HuH-7.5 (cell line): Measurements from ENCODE around the gene CLCN5.

Source experiments
- DNase-seq: peaks from one replicate; pipeline ENCODE4 v3.0.0; 2011; ENCODE audit warnings: low spot score

CLCN5 gene

DNA sequence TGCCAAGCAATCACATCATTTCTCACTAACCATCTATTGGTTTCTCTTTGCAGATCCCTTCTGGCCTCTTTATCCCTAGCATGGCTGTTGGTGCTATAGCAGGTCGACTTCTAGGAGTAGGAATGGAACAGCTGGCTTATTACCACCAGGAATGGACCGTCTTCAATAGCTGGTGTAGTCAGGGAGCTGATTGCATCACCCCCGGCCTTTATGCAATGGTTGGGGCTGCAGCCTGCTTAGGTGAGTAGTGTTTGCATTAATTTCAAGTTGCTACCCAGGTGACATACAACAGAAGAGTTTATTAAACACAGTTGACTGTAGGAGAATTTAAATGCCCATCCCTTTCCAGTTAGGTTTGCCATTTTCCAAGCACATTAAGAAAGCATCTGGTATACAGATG, 166.2 kb downstream of the CLCN5 start:
- no peak for DNase-seq

DNA sequence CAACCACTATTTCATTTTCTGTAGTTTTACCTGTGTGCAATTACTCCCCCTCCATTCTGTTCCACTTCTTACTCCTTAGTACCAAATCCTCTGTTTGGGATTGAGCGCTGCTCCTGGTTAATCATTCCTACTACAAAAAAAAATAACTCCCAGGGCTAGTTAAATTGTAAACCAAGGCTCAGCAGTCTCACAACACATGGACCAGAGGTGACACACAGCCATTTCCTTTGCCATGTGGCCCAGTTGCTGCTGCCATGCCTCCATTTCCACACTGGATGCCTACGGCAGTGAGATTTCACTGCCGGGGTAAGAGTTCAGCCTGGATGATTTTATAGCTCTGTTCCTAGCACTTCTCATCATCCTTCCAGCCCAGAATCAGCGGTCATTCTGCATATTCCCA, 171.2 kb downstream of the CLCN5 start:
- no peak for DNase-seq

DNA sequence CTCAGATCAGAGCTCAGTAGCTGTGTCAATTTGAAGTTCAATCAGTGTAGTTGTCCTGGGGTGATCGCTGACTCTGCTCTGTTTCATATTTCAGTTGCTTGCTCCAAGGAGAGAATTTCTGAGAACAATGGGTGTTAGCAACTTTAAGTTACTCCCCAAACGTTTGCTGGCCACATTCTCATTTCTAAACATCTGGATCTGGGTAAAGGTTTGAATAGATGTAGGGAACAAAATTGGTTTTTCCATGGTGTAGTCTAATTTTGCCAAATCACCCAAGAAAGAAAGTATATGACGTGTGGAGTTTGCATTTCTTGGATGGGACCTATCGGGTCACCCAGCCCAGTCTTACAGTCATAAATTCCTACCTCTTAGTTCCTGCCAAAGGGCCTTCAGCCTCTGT, 174.7 kb downstream of the CLCN5 start:
- DNase-seq, result no peak

- DNase-seq, result no peak
Measured at GRCh38 chrX:50098241-50098640, 175.8 kb downstream of the CLCN5 start.

GRCh38 chrX:50098749-50099148, 176.4 kb downstream of the CLCN5 start:
- no peak for DNase-seq

DNA sequence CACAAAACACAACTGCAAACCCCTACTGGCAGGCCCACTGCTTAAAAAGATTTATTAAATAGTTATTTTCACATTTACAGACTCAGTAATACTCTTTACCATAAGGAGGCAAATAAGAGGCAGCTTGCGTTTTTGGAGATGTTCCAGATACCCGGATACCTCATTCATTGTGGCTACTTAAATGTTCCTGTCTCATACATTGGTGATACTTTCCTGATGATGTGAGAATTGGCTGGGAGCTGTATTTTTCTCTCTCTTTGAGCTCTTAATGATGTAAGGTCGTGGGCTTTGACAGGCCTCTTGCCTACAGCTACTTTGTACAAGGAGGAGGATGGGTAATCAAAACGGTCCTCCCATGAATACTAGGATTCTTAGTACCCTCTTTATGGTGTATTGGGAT, 176.9 kb downstream of the CLCN5 start:
- no peak for DNase-seq

- no peak for DNase-seq
Measured at GRCh38 chrX:50100188-50100587, 177.8 kb downstream of the CLCN5 start.

DNA sequence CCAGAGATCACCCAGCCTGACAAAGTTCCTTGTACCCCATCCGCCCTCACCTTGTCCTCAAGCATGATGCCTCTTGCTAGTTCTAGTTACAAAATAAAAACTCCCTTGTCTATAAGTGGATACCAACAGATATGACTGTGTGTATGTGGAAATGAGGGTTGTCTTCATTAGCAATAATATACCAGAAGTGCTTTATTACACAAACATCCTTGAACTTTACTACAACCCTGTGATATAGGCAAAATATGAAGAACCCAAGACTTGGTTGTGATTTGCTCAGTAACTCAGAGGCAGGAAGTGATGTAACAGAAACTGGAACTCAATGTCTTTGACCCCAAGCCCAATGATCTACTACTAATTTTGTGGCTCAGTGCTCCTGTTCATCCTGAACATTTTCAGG, 180.8 kb downstream of the CLCN5 start:
- DNase-seq, result no peak

- no peak for DNase-seq
Measured at GRCh38 chrX:50103866-50104566, 181.6 kb downstream of the CLCN5 start.

DNA sequence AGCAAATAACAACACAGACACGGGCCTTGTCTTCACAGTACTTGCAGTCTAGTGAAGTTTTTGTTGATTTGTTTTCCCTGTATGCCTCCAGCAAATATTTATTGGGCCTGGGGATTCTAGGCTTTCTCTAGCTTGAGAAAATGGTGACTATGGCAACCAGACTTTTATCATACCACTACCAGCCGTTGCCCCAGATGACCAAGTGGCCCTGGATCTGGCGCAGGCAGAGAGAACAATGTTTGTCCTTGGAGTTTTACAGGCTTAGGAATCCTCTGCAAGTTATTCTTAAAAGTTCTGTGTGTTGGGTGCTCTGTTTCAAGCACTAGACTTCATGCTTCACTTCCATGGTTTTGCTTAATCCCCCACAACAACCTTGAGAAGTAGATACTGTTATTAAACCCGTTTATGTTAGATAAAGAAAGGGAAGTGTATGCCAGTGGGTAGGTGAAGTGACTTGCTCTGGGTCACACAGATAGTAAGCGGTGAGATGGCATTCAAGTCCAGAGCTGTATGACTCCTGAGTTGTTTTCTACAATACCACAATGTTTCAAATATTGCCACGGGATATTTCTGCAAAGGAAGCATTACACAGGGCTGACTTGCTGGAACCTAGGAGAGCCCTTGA, 183.8 kb downstream of the CLCN5 start:
- DNase-seq, result no peak

DNA sequence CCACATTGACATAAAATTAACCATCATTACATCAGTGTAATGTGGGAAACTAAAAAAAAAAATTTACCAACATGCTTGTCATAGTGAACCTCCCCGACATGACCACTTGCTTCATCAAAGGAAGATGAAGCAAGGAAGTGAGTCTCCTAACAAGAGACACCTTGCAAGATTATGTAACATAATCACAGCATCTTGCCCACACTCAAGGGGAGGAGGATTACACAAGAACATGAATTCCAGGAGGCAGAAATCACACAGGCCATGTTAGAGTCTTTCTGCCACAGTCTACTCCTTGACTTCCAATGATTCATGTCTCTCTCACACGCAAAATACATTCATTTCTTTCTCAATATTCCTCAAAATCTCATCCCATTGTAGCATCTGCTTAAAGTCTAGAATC, 185.1 kb downstream of the CLCN5 start:
- DNase-seq, result no peak

- no peak for DNase-seq
Measured at GRCh38 chrX:50108264-50108663, 185.9 kb downstream of the CLCN5 start.

DNA sequence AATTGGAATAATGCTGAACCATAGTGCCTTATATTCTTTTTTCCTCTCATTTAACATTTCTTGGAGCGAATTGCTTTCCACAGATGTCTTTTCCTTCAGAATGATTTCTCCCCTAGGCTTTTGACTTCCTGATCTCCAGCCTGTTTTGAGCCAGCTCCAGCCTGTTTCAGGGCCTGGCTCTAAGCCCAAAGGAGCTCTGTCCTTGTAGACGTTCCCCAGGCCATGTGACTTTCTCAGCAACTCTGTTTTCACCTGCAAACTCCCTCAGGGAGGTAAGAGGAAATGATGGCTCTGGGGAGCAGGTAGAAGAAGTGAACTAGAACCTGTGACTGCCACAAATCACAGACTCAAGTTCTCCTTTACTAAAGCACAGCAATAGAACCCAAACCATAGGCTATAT, 189.3 kb downstream of the CLCN5 start:
- no peak for DNase-seq

DNA sequence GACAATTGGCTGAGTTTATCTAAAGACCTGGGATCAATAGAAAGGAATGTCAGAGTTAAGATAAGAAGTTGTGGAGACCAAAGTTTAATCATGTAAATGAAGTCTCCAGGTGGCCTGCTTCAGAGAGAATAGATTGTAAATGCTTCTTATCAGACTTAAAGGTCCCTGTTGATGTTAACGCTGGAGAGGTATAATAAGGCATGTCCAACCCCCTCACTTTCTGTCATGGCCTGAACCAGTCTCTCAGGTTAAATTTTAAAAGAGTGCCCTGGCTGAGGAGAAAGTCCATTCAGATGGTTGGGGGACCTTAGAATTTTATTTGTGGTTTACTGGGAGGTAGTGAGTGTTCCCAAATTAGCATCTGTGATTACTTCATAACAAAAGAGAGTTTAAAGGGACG, 191.7 kb downstream of the CLCN5 start:
- DNase-seq, result no peak

GRCh38 chrX:50115973-50116372, 193.6 kb downstream of the CLCN5 start:
- no peak for DNase-seq

- DNase-seq, result no peak
Measured at GRCh38 chrX:50117476-50117875, 195.1 kb downstream of the CLCN5 start.

DNA sequence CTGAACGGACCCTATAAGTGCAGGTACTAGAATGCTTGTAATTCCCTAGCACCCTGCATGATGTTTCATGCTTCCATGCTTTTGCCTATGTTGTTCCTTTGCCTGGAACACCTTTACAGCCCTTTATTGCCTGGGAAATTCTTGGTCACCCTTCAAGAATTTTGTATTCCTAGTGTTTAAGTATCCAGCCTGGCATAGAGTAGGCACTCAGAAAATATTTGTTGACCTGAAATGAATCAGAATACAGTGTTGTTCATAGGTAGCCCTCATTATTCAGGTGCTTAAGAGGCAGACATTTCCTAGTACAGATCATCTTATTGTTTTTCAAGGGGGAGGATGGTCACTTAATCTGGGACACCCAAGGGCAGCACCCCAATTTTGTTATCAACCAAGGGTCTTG, 203.1 kb downstream of the CLCN5 start:
- no peak for DNase-seq

DNA sequence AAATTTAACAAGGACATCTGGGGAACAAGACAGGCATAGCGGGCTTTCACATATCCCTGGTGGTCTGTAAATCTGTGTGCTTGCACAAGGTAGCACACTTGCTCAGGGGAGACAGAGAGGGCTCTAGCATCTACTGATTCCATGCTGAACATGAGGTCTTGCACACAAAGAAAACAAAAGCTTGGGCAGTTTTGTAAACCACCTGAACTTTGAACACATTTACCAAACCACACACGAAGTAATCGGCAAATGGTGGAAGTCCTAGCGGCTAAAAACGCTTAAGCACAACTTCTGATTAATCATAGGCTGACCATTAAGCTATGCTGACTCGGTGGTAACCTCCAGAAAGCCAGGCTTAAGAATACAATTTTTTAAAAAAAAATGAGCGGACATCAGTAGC, 225.6 kb downstream of the CLCN5 start:
- no peak for DNase-seq
